B cell (primary cell): Measurements from ENCODE around the gene ERICH6B. TPM values are rescaled to one million over a fixed set of nuclear protein-coding genes. Genes with fewer than 3 reads are reported as not detected.

Source experiments
- ATAC-seq: fragments of 200-7000 bp; cut with Tn5 transposase; one replicate; pipeline ENCODE4 v1.10.0; 2021; ENCODE audit warnings: low read depth, mild to moderate bottlenecking, moderate number of reproducible peaks, moderate library complexity
- CTCF ChIA-PET: fragments of 350-600 bp; sonication (Branson Sonifier 250); formaldehyde crosslinking; loops from one replicate; lab custom pipeline; 2021; ENCODE audit warnings: antibody characterized with exemption, inconsistent platforms; lab: Charles Lee
- POLR2A ChIA-PET: fragments of 350-600 bp; sonication (Branson Sonifier 250); formaldehyde crosslinking; loops from one replicate; lab custom pipeline; 2021; ENCODE audit warnings: antibody characterized with exemption; lab: Charles Lee
- DNase-seq: peaks from one replicate; pipeline ENCODE4 v3.0.0; 2013
- H2AFZ ChIP-seq: 2 replicates; pipeline ENCODE4 v1.6.1; 2012; ENCODE audit warnings: mild to moderate bottlenecking, low read depth, low read length; ENCODE audit not compliant: insufficient read depth, poor library complexity, severe bottlenecking
- H3K27ac ChIP-seq, 2 donors: 1 replicate in 1 of 2; 2 replicates in 1 of 2; pipeline ENCODE4 v1.5.1; 2012 to 2013; ENCODE audit warnings: low read length in 2 of 2, mild to moderate bottlenecking in 2 of 2, moderate library complexity in 1 of 2
- H3K27me3 ChIP-seq, 4 experiments: fragments of 200-600 bp in 1 of 4; sonication (generic) in 1 of 4; replicated peaks in 1 of 4; 1 replicate in 2 of 4; 2 replicates in 2 of 4; pipeline versions ENCODE4 v1.6.1 to v1.7.0; 2013 to 2016; ENCODE audit warnings: low read length in 3 of 4, mild to moderate bottlenecking in 2 of 4, mixed read lengths in 1 of 4, moderate library complexity in 1 of 4; ENCODE audit not compliant: insufficient read depth in 4 of 4, control insufficient read depth in 3 of 4; ENCODE audit errors: control extremely low read depth in 1 of 4
- H3K36me3 ChIP-seq, 2 experiments: replicated peaks in 1 of 2; 1 replicate in 1 of 2; 2 replicates in 1 of 2; pipeline versions ENCODE4 v1.6.1 to v1.7.1; 2013; ENCODE audit warnings: low read length in 1 of 2; ENCODE audit not compliant: insufficient read depth in 2 of 2, control insufficient read depth in 1 of 2; ENCODE audit errors: control extremely low read depth in 1 of 2, extremely low read depth in 1 of 2
- H3K4me1 ChIP-seq, 2 donors: fragments of 200-600 bp in 1 of 2; sonication (generic) in 1 of 2; 1 replicate in 1 of 2; 2 replicates in 1 of 2; pipeline versions ENCODE4 v1.5.1 to v1.6.1; 2013 to 2017; ENCODE audit warnings: low read length in 2 of 2; ENCODE audit not compliant: control insufficient read depth in 2 of 2, insufficient read depth in 2 of 2
- H3K4me2 ChIP-seq: replicated peaks from 2 replicates; pipeline ENCODE3; 2012; ENCODE audit warnings: mild to moderate bottlenecking, low read depth, low read length; ENCODE audit not compliant: poor library complexity, severe bottlenecking
- H3K4me3 ChIP-seq, 5 experiments: fragments of 200-600 bp in 1 of 5; sonication (generic) in 1 of 5; 1 replicate in 3 of 5; 2 replicates in 2 of 5; pipeline versions ENCODE4 v1.5.1 to v1.7.0; 2011 to 2016; ENCODE audit warnings: low read length in 4 of 5, mild to moderate bottlenecking in 4 of 5, low read depth in 2 of 5, control low read depth in 1 of 5, moderate library complexity in 1 of 5; ENCODE audit not compliant: insufficient read depth in 1 of 5; ENCODE audit errors: control extremely low read depth in 1 of 5, extremely low read depth in 1 of 5
- H3K79me2 ChIP-seq: fragments of 200-600 bp; sonication (generic); one replicate; pipeline ENCODE4 v1.6.0; 2016; ENCODE audit warnings: low read length; ENCODE audit not compliant: control insufficient read depth, insufficient read depth
- H3K9ac ChIP-seq: fragments of 200-600 bp; sonication (generic); 2 replicates; pipeline ENCODE4 v1.6.1; 2017; ENCODE audit warnings: mild to moderate bottlenecking, low read length, moderate library complexity
- H3K9me3 ChIP-seq, 3 donors: one replicate each; pipeline versions ENCODE4 v1.6.1 to v1.7.1; 2013; ENCODE audit warnings: low read length in 2 of 3; ENCODE audit not compliant: control insufficient read depth in 2 of 3, insufficient read depth in 1 of 3; ENCODE audit errors: control extremely low read depth in 1 of 3
- H4K20me1 ChIP-seq: 2 replicates; pipeline ENCODE4 v1.6.0; 2012; ENCODE audit warnings: mild to moderate bottlenecking, low read length; ENCODE audit not compliant: insufficient read depth, control insufficient read depth, poor library complexity, severe bottlenecking
- H3K27ac Mint-ChIP-seq: one replicate; pipeline ENCODE4 v1.8.0; 2021; ENCODE audit warnings: mixed read lengths
- H3K27me3 Mint-ChIP-seq: one replicate; pipeline ENCODE4 v1.8.0; 2021; ENCODE audit warnings: mixed read lengths
- H3K4me1 Mint-ChIP-seq: one replicate; pipeline ENCODE4 v1.8.0; 2021; ENCODE audit warnings: mixed read lengths
- H3K4me3 Mint-ChIP-seq: one replicate; pipeline ENCODE4 v1.8.0; 2021; ENCODE audit warnings: mixed read lengths
- H3K9me3 Mint-ChIP-seq: one replicate; pipeline ENCODE4 v1.8.0; 2022; ENCODE audit warnings: mixed read lengths; ENCODE audit not compliant: insufficient read depth
- EZH2 ChIP-seq: IDR thresholded peaks from 2 replicates; pipeline ENCODE4 v1.6.1; 2012; ENCODE audit warnings: borderline replicate concordance, low read depth, mild to moderate bottlenecking, moderate library complexity, low read length; ENCODE audit not compliant: insufficient read depth, poor library complexity, severe bottlenecking
- WGBS: methylation state at CpG from one replicate; pipeline ENCODE4 v1.1.5; 2013; ENCODE audit warnings: missing lambda C conversion rate; ENCODE audit not compliant: insufficient coverage; 5-methylcytosine and 5-hydroxymethylcytosine counted together
- intact Hi-C: fragments of 100-400 bp; cut with micrococcal nuclease; formaldehyde crosslinking; loops from one replicate; pipeline ENCODE4 v1.10.0; 2022
- polyA plus RNA-seq: library from polyadenylated mRNA; depleted of rRNA; stranded (reverse); fragments of >200 nt; gene quantifications from 2 replicates; pipeline ENCODE4 v1.2.3, GENCODE V29; 2012
- total RNA-seq, 2 donors: library from RNA; stranded (reverse); fragments of 120-200 nt in 1 of 2; gene quantifications; 1 replicate in 1 of 2; 2 replicates in 1 of 2; pipeline versions ENCODE4 v1.2.3 to v1.2.4, GENCODE V29; 2013 to 2022
- TF ChIP-seq, protein P1 (sequence below): fragments of 200-600 bp; IDR thresholded peaks from one replicate; pipeline ENCODE4 v1.8.0; 2022; ENCODE audit warnings: antibody characterized with exemption, mild to moderate bottlenecking

ERICH6B gene
- total and polyA plus RNA-seq, 2 donors (not counting 1 experiment from before 2014, with no cell fraction given): not detected

- POLR2A ChIA-PET: no interaction called here
- Histone ChIP-seq H3K4me2 (no peak overlapping the region), H3K4me1 (no peaks in the 10 kb centered on the region), H3K79me2 (no peaks in the 10 kb centered on the region), H3K9ac (no peak overlapping the region), H3K27me3 (peaks cover 0 to 4% (median 1%) of the 10 kb centered on the region in 4 experiments), H3K36me3 (no peaks in the 10 kb centered on the region), H4K20me1 (no peaks in the 10 kb centered on the region), H3K9me3 (peaks cover 0 to 2% (median 0%) of the 10 kb centered on the region in 3 donors), H2AFZ (no peak overlapping the region), H3K4me3 (no peak overlapping the region), H3K27ac (no peak overlapping the region)
- peaks cover 26% of the 10 kb centered on the region for H3K27me3 Mint-ChIP-seq
- DNase-seq: no peak
- no peak for ATAC-seq
- no peak for TF ChIP-seq EZH2
- TF ChIP-seq, protein P1, sequence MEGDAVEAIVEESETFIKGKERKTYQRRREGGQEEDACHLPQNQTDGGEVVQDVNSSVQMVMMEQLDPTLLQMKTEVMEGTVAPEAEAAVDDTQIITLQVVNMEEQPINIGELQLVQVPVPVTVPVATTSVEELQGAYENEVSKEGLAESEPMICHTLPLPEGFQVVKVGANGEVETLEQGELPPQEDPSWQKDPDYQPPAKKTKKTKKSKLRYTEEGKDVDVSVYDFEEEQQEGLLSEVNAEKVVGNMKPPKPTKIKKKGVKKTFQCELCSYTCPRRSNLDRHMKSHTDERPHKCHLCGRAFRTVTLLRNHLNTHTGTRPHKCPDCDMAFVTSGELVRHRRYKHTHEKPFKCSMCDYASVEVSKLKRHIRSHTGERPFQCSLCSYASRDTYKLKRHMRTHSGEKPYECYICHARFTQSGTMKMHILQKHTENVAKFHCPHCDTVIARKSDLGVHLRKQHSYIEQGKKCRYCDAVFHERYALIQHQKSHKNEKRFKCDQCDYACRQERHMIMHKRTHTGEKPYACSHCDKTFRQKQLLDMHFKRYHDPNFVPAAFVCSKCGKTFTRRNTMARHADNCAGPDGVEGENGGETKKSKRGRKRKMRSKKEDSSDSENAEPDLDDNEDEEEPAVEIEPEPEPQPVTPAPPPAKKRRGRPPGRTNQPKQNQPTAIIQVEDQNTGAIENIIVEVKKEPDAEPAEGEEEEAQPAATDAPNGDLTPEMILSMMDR: no peak
- no peak overlapping the region for H3K4me3 Mint-ChIP-seq
- H3K27ac Mint-ChIP-seq: no peak overlapping the region
- intact Hi-C loops: no loop called here
- WGBS: 91% methylated on average over 12 of the region's 16 CpGs
- CTCF ChIA-PET: no interaction called here
- H3K9me3 Mint-ChIP-seq: no peaks in the 10 kb centered on the region
- no peaks in the 10 kb centered on the region for H3K4me1 Mint-ChIP-seq
Observed at GRCh38 chr13:45575146-45575829, 40.3 kb downstream of the ERICH6B start.

DNA sequence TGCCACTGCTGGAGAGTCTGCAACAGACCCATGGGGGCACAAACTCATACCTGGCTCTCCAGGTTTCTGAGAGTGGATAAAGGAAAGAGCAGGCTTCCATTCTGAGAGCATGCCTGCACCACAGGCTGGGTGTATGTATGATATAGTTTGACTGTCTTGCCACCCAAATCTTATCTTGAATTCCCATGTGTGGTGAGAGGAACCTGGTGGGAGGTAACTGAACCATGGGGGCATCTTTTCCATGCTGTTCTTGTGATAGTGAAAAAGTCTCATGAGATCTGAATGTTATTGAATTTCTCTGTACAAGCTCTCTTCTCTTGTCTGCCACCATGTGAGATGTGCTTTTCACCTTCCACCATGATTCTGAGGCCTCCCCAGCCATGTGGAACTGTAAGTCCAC, 50.2 kb downstream of the ERICH6B start:
- POLR2A ChIA-PET: no interaction called here
- H3K27ac Mint-ChIP-seq: no peak overlapping the region
- intact Hi-C loops: no loop called here
- TF ChIP-seq, protein P1: no peak
- no peak for TF ChIP-seq EZH2
- H3K9ac ChIP-seq: no peak overlapping the region
- peaks cover 0 to 4% (median 0%) of the 10 kb centered on the region in 4 experiments for H3K27me3 ChIP-seq
- H3K4me2 ChIP-seq: no peak overlapping the region
- H3K27ac ChIP-seq: no peak overlapping the region
- H2AFZ ChIP-seq: no peak overlapping the region
- no peaks in the 10 kb centered on the region for H3K36me3 ChIP-seq
- H3K79me2 ChIP-seq: no peaks in the 10 kb centered on the region
- H3K27me3 Mint-ChIP-seq: peaks cover 16% of the 10 kb centered on the region
- H3K9me3 Mint-ChIP-seq: peaks cover 4% of the 10 kb centered on the region
- H3K4me3 Mint-ChIP-seq: no peak overlapping the region
- H3K4me3 ChIP-seq: no peak overlapping the region
- DNase-seq (no peak), ATAC-seq (no peak)
- peaks cover 0 to 7% (median 0%) of the 10 kb centered on the region in 3 donors for H3K9me3 ChIP-seq
- H3K4me1 Mint-ChIP-seq: no peaks in the 10 kb centered on the region
- H3K4me1 ChIP-seq: no peaks in the 10 kb centered on the region
- CTCF ChIA-PET: no interaction called here
- no peaks in the 10 kb centered on the region for H4K20me1 ChIP-seq
